Measurements from ENCODE around the gene CCR7. TPM values are rescaled to one million over a fixed set of nuclear protein-coding genes. Genes with fewer than 3 reads are reported as not detected.
A peak's percentile ranks its signal among the peaks of the same experiment; 100 is the strongest.

The CCR7 gene
- total and polyA plus RNA-seq, 2 donors (not counting 1 experiment from before 2014, with no cell fraction given), result 116 to 481 TPM

- H3K4me3 ChIP-seq (ENCODE audit: control extremely low read depth in 1 of 5, extremely low read depth in 1 of 5, insufficient read depth in 1 of 5, low read depth in 2 of 5, low read length in 4 of 5), result no peak overlapping the region
- intact Hi-C loops (cut with micrococcal nuclease), result no loop called here
- ATAC-seq (ENCODE audit: low read depth) (no peak), DNase-seq (no peak)
- no peak for TF ChIP-seq CTCF (IDR thresholded peaks at IDR 0.05)
- no peak for TF ChIP-seq EZH2 (IDR thresholded peaks at IDR 0.05; ENCODE audit: borderline replicate concordance, insufficient read depth, low read depth, low read length, poor library complexity, severe bottlenecking)
- CTCF ChIA-PET, result interaction anchor here (0.9 to 15.0 kb wide), 9 partner anchors 12 to 175 kb away, joined by 3 to 329 read pairs (median 4); partner anchors contain the start of genes GJD3, SMARCE1 and TOP2A
- H3K9me3 ChIP-seq (ENCODE audit: control extremely low read depth in 1 of 3, control insufficient read depth in 2 of 3, insufficient read depth in 1 of 3, low read length in 2 of 3), result no peaks in the 10 kb centered on the region
- H3K27ac Mint-ChIP-seq, result peak overlapping the region; percentile 78
- POLR2A ChIA-PET, result interaction anchor here (1.0 kb wide), 1 partner anchor 79 kb away, joined by 3 read pairs; no protein-coding TSS in a partner anchor
- H3K27ac ChIP-seq (ENCODE audit: low read length in 2 of 2), result no peak overlapping the region
- 80% methylated on average over 13 of the region's 13 CpGs for WGBS (ENCODE audit: insufficient coverage)
- no peak overlapping the region for H3K4me2 ChIP-seq (replicated peaks; ENCODE audit: low read depth, low read length, poor library complexity, severe bottlenecking)
- H3K9ac ChIP-seq (ENCODE audit: low read length), result no peak overlapping the region
- no peaks in the 10 kb centered on the region for H3K79me2 ChIP-seq (ENCODE audit: control insufficient read depth, insufficient read depth, low read length)
- H3K27me3 Mint-ChIP-seq, result no peaks in the 10 kb centered on the region
- H3K4me1 ChIP-seq (ENCODE audit: control insufficient read depth in 2 of 2, insufficient read depth in 2 of 2, low read length in 2 of 2), result peaks cover 47 to 77% of the 10 kb centered on the region in 2 donors
- no peaks in the 10 kb centered on the region for H3K36me3 ChIP-seq (replicated peaks in 1 of 2; ENCODE audit: control extremely low read depth in 1 of 2, control insufficient read depth in 1 of 2, extremely low read depth in 1 of 2, insufficient read depth in 2 of 2, low read length in 1 of 2)
- H3K4me3 Mint-ChIP-seq, result no peak overlapping the region
- H3K4me1 Mint-ChIP-seq, result peaks cover 78% of the 10 kb centered on the region
- no peak overlapping the region for H2AFZ ChIP-seq (ENCODE audit: insufficient read depth, low read depth, low read length, poor library complexity, severe bottlenecking)
- no peaks in the 10 kb centered on the region for H3K9me3 Mint-ChIP-seq (ENCODE audit: insufficient read depth)
- no peaks in the 10 kb centered on the region for H4K20me1 ChIP-seq (ENCODE audit: control insufficient read depth, insufficient read depth, low read length, poor library complexity, severe bottlenecking)
- H3K27me3 ChIP-seq (replicated peaks in 1 of 4; ENCODE audit: control extremely low read depth in 1 of 4, control insufficient read depth in 3 of 4, insufficient read depth in 4 of 4, low read length in 3 of 4), result no peaks in the 10 kb centered on the region
Measured at GRCh38 chr17:40536295-40537171, 28.7 kb downstream of the CCR7 start.

- Histone ChIP-seq H4K20me1 (ENCODE audit: control insufficient read depth, insufficient read depth, low read length, poor library complexity, severe bottlenecking) (no peaks in the 10 kb centered on the region), H3K36me3 (replicated peaks in 1 of 2; ENCODE audit: control extremely low read depth in 1 of 2, control insufficient read depth in 1 of 2, extremely low read depth in 1 of 2, insufficient read depth in 2 of 2, low read length in 1 of 2) (no peaks in the 10 kb centered on the region), H2AFZ (ENCODE audit: insufficient read depth, low read depth, low read length, poor library complexity, severe bottlenecking) (no peak overlapping the region), H3K4me1 (ENCODE audit: control insufficient read depth in 2 of 2, insufficient read depth in 2 of 2, low read length in 2 of 2) (peaks cover 47 to 77% of the 10 kb centered on the region in 2 donors), H3K27me3 (replicated peaks in 1 of 4; ENCODE audit: control extremely low read depth in 1 of 4, control insufficient read depth in 3 of 4, insufficient read depth in 4 of 4, low read length in 3 of 4) (no peaks in the 10 kb centered on the region), H3K9ac (ENCODE audit: low read length) (no peak overlapping the region), H3K9me3 (ENCODE audit: control extremely low read depth in 1 of 3, control insufficient read depth in 2 of 3, insufficient read depth in 1 of 3, low read length in 2 of 3) (no peaks in the 10 kb centered on the region), H3K79me2 (ENCODE audit: control insufficient read depth, insufficient read depth, low read length) (no peaks in the 10 kb centered on the region), H3K27ac (ENCODE audit: low read length in 2 of 2) (no peak overlapping the region), H3K4me3 (ENCODE audit: control extremely low read depth in 1 of 5, extremely low read depth in 1 of 5, insufficient read depth in 1 of 5, low read depth in 2 of 5, low read length in 4 of 5) (no peak overlapping the region), H3K4me2 (replicated peaks; ENCODE audit: low read depth, low read length, poor library complexity, severe bottlenecking) (no peak overlapping the region)
- peaks cover 78% of the 10 kb centered on the region for H3K4me1 Mint-ChIP-seq
- H3K27ac Mint-ChIP-seq, result peak overlapping the region; percentile 78
- intact Hi-C loops (cut with micrococcal nuclease), result no loop called here
- H3K4me3 Mint-ChIP-seq, result no peak overlapping the region
- WGBS (ENCODE audit: insufficient coverage), result 80% methylated on average over 2 of the region's 3 CpGs
- ChIA-PET POLR2A (interaction anchor here (3.1 to 4.9 kb wide), 2 partner anchors 16 to 24 kb away, joined by 11 to 60 read pairs; no protein-coding TSS in a partner anchor), CTCF (interaction anchor here (1.1 to 15.0 kb wide), 9 partner anchors 13 to 174 kb away, joined by 3 to 329 read pairs (median 77); partner anchors contain the start of genes GJD3, IGFBP4, SMARCE1 and TOP2A)
- DNase-seq (no peak), ATAC-seq (ENCODE audit: low read depth) (no peak)
- no peaks in the 10 kb centered on the region for H3K27me3 Mint-ChIP-seq
- no peaks in the 10 kb centered on the region for H3K9me3 Mint-ChIP-seq (ENCODE audit: insufficient read depth)
- no peak for TF ChIP-seq CTCF (IDR thresholded peaks at IDR 0.05)
- no peak for TF ChIP-seq EZH2 (IDR thresholded peaks at IDR 0.05; ENCODE audit: borderline replicate concordance, insufficient read depth, low read depth, low read length, poor library complexity, severe bottlenecking)
Measured at GRCh38 chr17:40535924-40536294, 29.4 kb downstream of the CCR7 start.
